Heart left ventricle (tissue), 16 donors: Measurements from ENCODE around the gene PODNL1. TPM values are rescaled to one million over a fixed set of nuclear protein-coding genes. Genes with fewer than 3 reads are reported as not detected.

Experiments used
- ATAC-seq, 4 donors: fragments of 200-7000 bp; cut with Tn5 transposase; one replicate each; pipeline ENCODE4 v1.9.1; 2020 to 2022; ENCODE audit warnings: moderate library complexity in 4 of 4, mild to moderate bottlenecking in 3 of 4, moderate number of reproducible peaks in 1 of 4
- DNase-seq, 5 donors: peaks; one replicate each; pipeline ENCODE4 v3.0.0-alpha.2; 2020
- H3K27ac ChIP-seq, 12 donors: fragments of 200-600 bp; sonication (generic) in 4 of 12; one replicate each; pipeline versions ENCODE4 v1.5.0 to v1.8.0; 2016 to 2022; ENCODE audit warnings: mild to moderate bottlenecking in 2 of 12
- H3K27me3 ChIP-seq, 9 donors: fragments of 200-600 bp; sonication (generic) in 2 of 9; one replicate each; pipeline versions ENCODE4 v1.5.1 to v1.8.0; 2016 to 2022; ENCODE audit warnings: mild to moderate bottlenecking in 3 of 9
- H3K36me3 ChIP-seq, 9 donors: fragments of 200-600 bp; sonication (generic) in 2 of 9; one replicate each; pipeline versions ENCODE4 v1.5.0 to v1.8.0; 2018 to 2022; ENCODE audit warnings: mild to moderate bottlenecking in 2 of 9
- H3K4me1 ChIP-seq, 12 donors: fragments of 200-600 bp; sonication (generic) in 4 of 12; one replicate each; pipeline versions ENCODE4 v1.5.0 to v1.8.0; 2016 to 2022; ENCODE audit warnings: mild to moderate bottlenecking in 3 of 12
- H3K4me3 ChIP-seq, 12 donors: fragments of 200-600 bp; sonication (generic) in 4 of 12; one replicate each; pipeline versions ENCODE4 v1.5.0 to v1.8.0; 2017 to 2022; ENCODE audit warnings: mild to moderate bottlenecking in 9 of 12, moderate library complexity in 4 of 12
- H3K9me3 ChIP-seq, 12 donors: fragments of 200-600 bp; sonication (generic) in 4 of 12; one replicate each; pipeline versions ENCODE4 v1.5.0 to v1.8.0; 2016 to 2022; ENCODE audit warnings: mild to moderate bottlenecking in 1 of 12
- POLR2A ChIP-seq, 2 donors: fragments of 450-650 bp; IDR thresholded peaks; one replicate each; pipeline ENCODE4 v1.6.1; 2017; ENCODE audit warnings: antibody characterized with exemption in 2 of 2, mild to moderate bottlenecking in 2 of 2, moderate library complexity in 2 of 2
- WGBS, 4 donors: extraction: QIAGEN DNeasy Blood & Tissue Kit in 2 of 4; methylation state at CpG; one replicate each; pipeline versions ENCODE4 v1.1.5 to v1.1.7; 2013 to 2018; 5-methylcytosine and 5-hydroxymethylcytosine counted together
- intact Hi-C, 10 donors: fragments of 100-400 bp; cut with DNase I; formaldehyde crosslinking; loops; one replicate each; pipeline versions ENCODE4 v1.11.1 to v1.14.2; 2022
- polyA plus RNA-seq, 2 donors: library from polyadenylated mRNA; stranded (reverse); fragments of 200-250 nt; gene quantifications; one replicate each; pipeline ENCODE4 v1.2.3, GENCODE V29; 2013
- total RNA-seq, 9 donors: library from RNA; depleted of rRNA in 2 of 9; stranded (reverse); fragments of >200 nt in 2 of 9; fragmentation: NEBNext Ultra II Directional in 3 of 9; extraction: Animal tissue kit (Norgen Biotek cat#: 25700) in 3 of 9; gene quantifications; one replicate each; pipeline versions ENCODE4 v1.1.0 to v1.2.4, GENCODE V29; 2016 to 2023
- TF ChIP-seq, protein P1 (sequence below), 12 donors: fragments of 200-600 bp; sonication (generic) in 4 of 12; IDR thresholded peaks; one replicate each; pipeline versions ENCODE4 v1.5.0 to v1.8.0; 2018 to 2022; ENCODE audit warnings: antibody characterized with exemption in 12 of 12, mild to moderate bottlenecking in 5 of 12
- donor health status: ischemic (EF 13 %, LVEDD 7.1; RV severe dilation, severe dysfunction).
- donor health status: healthy with polysubstance abuse.
- donor health status: DM: no; HTN: yes; CAD: no.
- donor health status: DM: no; HTN: no; CAD: no.
- donor health status: ischemic (EF 25% LVEDD 6.9; RV normal size, moderate dysfunction).
- donor health status: ischemic (EF 25% LVEDD 5.7; RV mildly dilated, moderate dysfunction).
- donor health status: healthy.
- donor health status: DM: yes; HTN: yes; CAD: no.
- donor health status: ischemic (EF 35%, LVEDD 5.7; RV mildly dilated, moderate dysfunction).
- donor health status: nonischemic (EF 11% LVEDD 7.7; RV severe dilation, severe dysfunction).
- donor health status: DM: yes; HTN: yes; CAD: no.
- donor health status: PGD.
- donor health status: ischemic (EF 29% LVEDD 5.4; RV normal size, mild dysfunction).
- donor health status: nonischemic (EF 23%, LVEDD 6.1; RV moderate dilation, normal function).

PODNL1 gene
- total and polyA plus RNA-seq, 11 donors, result 0.36 to 6.3 (median 1.6) TPM; not detected in 1

DNA sequence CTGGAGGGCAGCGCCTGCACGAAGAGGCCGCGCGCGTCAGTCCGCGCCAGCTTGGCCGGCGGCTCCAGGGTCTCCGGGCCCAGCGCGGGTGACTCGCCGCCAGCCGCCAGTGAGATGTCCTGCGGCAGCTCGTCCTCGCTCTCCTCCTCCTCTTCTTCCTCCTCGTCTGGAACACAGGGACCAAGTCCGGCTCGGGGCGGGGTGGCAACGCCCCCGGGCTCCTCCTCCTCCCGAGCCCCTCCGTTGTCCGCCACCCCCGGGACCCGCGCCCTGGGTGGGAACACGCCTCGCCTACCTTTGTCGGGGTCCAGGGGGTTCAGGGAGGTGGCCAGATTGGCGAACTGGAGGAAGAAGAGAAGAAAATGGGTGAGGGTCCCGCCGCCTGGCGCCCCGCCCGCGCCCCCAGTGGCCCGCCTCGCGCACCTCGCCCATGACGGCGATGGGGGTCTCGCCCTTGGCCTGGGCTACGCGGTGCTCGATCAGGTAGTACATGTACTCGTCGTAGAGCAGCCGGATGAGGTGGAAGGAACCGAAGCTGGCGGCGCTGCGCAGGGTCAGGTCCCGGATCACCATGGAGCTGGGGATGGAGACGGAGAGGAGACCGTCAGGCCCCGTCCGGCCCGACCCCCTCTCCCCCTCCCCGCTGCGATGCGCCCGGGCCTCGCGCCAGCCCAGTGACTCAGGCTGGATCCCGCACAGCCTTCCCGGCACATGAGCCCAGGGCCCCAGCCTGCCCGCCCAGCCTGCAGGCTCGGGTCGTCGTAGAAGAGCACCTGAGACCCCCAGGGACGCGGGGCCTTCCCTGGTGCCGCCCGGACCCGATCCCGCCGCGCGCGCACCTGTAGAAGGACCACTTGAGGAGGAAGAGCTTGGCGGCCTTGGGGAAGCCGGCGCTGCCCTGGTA lies 24.7 kb upstream of the PODNL1 start:
- no peaks in the 10 kb centered on the region for H3K27me3 ChIP-seq

DNA sequence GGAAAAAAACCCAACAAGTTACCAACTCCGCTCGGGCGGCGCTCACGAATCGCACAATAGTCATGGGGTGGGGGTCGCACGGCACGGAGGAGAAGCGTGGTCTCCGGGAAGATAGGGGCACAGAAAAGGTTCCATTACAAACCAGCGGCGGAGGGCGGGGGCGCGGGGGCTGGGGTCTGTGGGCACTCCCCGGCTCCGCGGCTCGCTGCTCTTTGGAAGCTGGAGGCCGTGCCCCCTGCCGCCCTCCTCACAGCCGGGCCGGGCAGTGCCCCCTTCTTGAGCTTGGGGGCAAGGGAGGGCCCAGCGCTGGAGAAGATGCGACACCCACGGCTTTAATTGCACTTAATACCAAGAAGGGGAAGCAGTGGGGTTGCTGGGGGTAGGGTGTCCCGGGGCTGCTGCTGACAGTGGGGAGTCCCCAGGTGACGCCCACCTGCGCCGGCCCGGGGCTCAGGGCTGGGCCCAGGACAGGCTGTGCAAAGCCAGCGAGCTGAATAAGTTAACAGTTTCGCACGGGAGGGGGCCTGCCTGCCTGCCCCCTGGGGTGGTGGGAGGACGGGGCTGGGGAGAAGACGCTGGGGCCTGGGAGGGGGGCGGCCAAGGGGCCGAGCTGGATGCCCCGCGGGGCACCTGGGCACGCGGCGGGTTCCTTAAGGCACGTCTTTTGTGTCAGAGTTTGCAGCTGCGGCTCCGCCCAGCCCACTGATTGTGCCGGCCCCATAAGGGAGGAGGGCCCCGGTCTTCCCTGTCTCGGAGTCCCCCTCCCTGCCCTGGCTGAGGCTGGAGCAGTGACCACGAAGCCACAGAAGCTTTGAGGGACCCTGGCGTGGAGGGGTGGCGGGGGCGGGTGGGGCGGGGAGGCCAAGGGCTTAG lies 23.8 kb upstream of the PODNL1 start:
- no peaks in the 10 kb centered on the region for H3K9me3 ChIP-seq
- peaks cover 0 to 11% (median 0%) of the 10 kb centered on the region in 12 donors for H3K4me1 ChIP-seq
- H3K36me3 ChIP-seq, result peaks cover 0 to 98% (median 85%) of the 10 kb centered on the region in 9 donors
- intact Hi-C loops, result no loop called here
- TF ChIP-seq, protein P1, sequence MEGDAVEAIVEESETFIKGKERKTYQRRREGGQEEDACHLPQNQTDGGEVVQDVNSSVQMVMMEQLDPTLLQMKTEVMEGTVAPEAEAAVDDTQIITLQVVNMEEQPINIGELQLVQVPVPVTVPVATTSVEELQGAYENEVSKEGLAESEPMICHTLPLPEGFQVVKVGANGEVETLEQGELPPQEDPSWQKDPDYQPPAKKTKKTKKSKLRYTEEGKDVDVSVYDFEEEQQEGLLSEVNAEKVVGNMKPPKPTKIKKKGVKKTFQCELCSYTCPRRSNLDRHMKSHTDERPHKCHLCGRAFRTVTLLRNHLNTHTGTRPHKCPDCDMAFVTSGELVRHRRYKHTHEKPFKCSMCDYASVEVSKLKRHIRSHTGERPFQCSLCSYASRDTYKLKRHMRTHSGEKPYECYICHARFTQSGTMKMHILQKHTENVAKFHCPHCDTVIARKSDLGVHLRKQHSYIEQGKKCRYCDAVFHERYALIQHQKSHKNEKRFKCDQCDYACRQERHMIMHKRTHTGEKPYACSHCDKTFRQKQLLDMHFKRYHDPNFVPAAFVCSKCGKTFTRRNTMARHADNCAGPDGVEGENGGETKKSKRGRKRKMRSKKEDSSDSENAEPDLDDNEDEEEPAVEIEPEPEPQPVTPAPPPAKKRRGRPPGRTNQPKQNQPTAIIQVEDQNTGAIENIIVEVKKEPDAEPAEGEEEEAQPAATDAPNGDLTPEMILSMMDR (IDR thresholded peaks at IDR 0.05), result no peak
- TF ChIP-seq POLR2A (IDR thresholded peaks at IDR 0.05), result no peak
- WGBS, 4 donors, result 80 to 82% (median 81%) methylated on average over 34 to 55 of the region's 55 CpGs
- H3K4me3 ChIP-seq, result peak overlapping the region in 4 of 12 donors; percentile 4 to 40 (median 28)
- H3K27me3 ChIP-seq, result no peaks in the 10 kb centered on the region
- peak overlapping the region in 1 of 12 donors; percentile 1 for H3K27ac ChIP-seq
- DNase-seq (peak in 2 of 5 donors; percentile 27 to 33), ATAC-seq (peak in 1 of 4 donors; percentile 8)

More for the DNA sequence above, 24.7 kb upstream of the PODNL1 start:
- Histone ChIP-seq H3K9me3 (no peaks in the 10 kb centered on the region), H3K27ac (peak overlapping the region in 1 of 12 donors; percentile 1), H3K4me3 (peak overlapping the region in 4 of 12 donors; percentile 4 to 40 (median 28)), H3K36me3 (peaks cover 0 to 98% (median 86%) of the 10 kb centered on the region in 9 donors), H3K4me1 (peaks cover 0 to 2% (median 0%) of the 10 kb centered on the region in 12 donors)
- TF ChIP-seq, protein P1 (IDR thresholded peaks at IDR 0.05), result no peak
- TF ChIP-seq POLR2A (IDR thresholded peaks at IDR 0.05), result no peak
- 74 to 85% (median 83%) methylated on average over 53 to 89 of the region's 89 CpGs for WGBS, 4 donors
- DNase-seq (peak in 2 of 5 donors; percentile 22 to 27), ATAC-seq (peak in 2 of 4 donors; percentile 4 to 12)
- intact Hi-C loops, result no loop called here

DNA sequence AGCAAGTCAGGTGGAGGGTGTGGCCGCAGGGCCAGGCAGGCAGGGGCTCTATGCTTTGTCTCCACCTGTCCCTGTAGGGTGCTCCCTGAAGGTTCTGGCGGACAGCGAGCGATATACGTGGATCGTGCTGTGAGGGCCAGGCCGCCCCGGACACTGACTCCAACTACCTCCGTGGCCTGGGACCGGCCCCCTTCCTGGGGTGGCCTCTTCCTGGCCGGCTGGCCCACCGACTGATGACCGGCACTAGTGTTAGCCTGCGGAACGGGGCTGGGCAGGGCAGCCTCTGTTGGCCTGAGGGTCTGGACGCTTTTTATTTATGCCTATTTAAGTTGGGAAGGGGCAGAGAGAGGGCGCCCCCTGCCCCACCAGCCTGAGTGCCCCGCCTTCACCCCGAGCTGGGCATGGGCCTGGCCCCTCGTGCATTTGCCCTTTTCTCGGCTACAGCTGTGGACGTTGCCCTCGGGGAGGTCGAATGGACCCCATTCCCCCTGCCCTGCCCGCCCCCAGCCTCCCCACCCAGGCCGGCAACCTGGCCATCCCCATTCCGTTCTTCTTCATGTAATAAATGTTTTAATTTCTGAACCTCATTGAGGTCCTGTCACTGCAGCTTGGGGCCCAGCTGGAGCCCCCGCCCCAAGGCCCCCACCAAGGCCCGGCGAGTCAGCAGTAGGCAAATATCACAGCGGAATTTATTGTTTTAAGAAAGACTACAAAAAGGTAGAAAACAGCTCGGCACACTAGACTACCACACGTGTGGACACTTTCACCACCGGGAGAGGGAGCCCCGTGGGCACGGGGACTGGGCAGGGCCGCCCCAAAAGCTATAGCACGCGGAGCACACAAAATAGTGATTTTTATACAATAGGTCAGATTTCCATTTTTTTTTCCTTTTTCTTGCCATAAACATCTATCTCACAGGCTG lies 22.9 kb upstream of the PODNL1 start:
- no peak for ATAC-seq
- H3K36me3 ChIP-seq, result peaks cover 0 to 98% (median 85%) of the 10 kb centered on the region in 9 donors
- DNase-seq, result peak in 1 of 5 donors; percentile 22
- WGBS, 4 donors, result 92 to 94% (median 92%) methylated on average over 28 to 39 of the region's 39 CpGs
- no peaks in the 10 kb centered on the region for H3K27me3 ChIP-seq
- H3K27ac ChIP-seq, result no peak overlapping the region
- H3K4me3 ChIP-seq, result no peak overlapping the region
- intact Hi-C loops, result no loop called here
- H3K4me1 ChIP-seq, result peaks cover 0 to 17% (median 0%) of the 10 kb centered on the region in 12 donors
- no peaks in the 10 kb centered on the region for H3K9me3 ChIP-seq
- no peak for TF ChIP-seq POLR2A (IDR thresholded peaks at IDR 0.05)
- TF ChIP-seq, protein P1 (IDR thresholded peaks at IDR 0.05), result no peak
